Stimulated activated CD8-positive, alpha-beta memory T cell treated with anti-CD3 and anti-CD28 coated beads, Interleukin-2, amount 100 ng/mL, for 1 hour (primary cell): ENCODE measurements around the gene SNX27.
"Not testable (repeated sequence)": the region's sequence is repeated elsewhere in the genome, so short reads cannot be mapped to it uniquely, and the experiment has no call there.

ENCODE experiments used
- DNase-seq, 2 donors: peaks; one replicate each; pipeline ENCODE4 v3.0.0-alpha.2; 2020; ENCODE audit warnings: low read depth in 2 of 2

SNX27 gene

DNA sequence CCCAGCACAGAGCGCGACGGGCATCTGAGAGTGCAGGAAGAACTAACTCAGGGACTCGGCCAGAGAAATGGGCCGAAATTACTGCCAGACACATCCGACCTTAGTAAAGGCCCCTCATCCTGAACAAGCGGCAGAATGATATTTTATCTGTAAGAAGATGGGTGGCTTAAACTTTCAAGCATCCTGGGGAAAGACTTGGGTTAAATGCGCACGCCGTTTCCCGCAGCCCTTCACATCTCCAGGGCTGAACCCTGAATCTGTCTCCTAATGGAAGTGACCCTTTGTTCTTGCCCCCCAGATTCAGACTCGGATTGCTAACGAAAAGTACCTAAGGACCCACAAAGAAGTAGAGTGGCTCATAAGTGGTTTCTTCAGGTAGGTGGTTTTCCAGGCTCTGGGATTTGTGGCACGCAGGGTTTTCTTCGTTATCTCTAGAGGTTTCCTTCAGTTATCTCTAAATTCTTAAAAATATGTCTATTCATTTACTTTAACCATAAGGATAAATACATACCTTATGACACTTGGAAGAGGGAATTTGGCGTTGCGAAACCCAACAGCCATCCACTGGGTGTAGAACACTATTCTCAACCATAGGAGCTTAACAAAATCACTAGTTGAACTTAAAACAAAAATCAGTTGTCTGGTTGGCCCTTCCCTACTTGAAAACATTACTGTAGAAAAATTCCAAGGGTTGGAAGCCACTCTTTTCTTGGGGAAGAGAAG, 110.1 kb downstream of the SNX27 start:
- DNase-seq = no peak

DNA sequence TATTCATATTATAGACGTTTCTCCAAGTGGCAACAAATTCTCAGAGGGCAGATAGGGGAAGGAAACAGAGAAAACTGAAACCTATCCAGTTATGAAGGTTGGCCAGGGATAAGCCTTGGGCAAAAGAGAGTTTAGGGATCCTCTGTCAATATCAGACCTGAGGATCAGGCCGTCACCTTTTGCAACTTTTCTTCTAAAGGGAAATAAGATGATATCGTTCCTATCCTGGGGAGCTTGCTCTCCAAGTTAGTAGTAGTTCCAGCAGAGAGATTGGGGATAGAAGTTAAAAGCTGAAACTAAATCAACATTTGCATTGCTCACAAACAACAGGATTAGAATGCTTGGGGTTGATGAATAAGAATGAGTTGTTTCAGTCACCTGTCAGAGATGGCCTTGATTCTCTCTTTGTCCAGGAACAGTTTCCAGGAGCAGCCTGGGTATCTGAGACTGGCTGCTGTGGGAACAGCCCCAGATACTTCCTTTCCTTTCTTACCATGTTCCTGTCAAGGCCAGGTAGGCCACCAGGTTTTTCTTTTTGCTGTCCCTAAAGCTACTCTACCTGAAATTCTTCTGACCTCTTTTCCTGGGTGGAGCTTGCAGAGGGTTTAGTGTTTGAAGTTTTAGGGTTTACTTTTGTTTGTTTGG, 112.0 kb downstream of the SNX27 start:
- no peak for DNase-seq

- DNase-seq = no peak
These were observed 116.6 kb downstream of the SNX27 start for GRCh38 chr1:151728151-151729054.

DNA sequence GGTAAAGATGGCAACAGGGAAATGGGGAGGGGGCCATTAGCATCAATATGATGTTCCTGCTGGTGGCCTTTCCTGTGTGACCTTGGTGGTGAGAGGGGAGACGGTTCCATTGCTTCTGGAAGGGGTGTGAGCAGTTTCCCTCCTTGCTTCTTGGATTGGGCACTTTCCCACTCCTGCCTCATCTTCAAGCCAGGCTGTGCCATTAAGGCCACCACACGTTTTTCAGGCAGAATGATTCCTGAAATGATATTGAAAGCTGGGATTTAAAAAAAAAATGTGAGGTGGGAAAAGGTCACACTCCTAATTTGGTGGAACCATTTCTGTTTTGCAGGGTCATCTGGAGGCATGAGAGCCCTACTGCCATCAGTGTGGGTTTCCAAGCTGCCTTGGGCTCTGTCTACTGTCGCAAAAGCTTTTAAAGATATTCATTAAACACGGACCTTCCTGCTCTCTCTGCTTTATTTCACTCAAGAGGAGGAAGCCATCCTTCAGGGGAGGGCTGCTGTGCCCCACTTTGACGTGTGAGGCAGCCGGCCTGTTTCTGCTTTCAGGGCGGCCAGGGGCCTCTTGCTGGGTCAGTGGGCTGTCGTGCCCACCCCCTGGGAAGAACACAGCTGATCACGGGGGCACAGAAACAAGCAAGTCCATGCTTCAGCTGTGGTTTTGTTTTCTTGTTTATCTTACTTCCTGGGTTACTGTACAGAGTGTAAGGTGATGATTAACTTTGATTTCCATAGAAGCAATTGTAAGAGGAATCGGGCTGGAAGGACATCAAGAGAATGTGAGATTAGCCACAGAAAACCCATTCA, 117.5 kb downstream of the SNX27 start:
- DNase-seq = no peak

GRCh38 chr1:151729966-151730291, 118.1 kb downstream of the SNX27 start:
- DNase-seq = no peak

DNA sequence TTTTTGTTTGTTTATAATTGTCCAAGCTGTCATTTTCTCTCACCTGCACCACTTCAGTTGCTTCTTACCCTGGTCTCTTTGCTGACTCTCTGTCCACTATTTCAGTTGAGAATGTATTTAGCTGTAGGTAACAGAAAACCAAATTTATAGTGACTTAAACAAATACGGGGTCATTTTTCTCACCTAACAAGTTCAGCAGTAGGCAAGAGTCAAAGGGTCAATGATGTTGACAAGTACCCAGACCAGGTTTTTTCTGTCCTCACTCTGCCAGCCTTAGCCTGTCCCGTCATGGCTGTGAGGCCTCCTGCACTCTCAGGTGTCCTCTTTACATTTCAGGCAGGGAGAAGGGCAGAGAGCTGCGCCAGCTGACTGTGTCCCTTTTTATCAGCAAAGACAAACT, 121.3 kb downstream of the SNX27 start:
- no peak for DNase-seq

- not testable (repeated sequence) for DNase-seq
These were observed 122.1 kb downstream of the SNX27 start for GRCh38 chr1:151733995-151734394.

- DNase-seq = no peak
These were observed 125.2 kb downstream of the SNX27 start for GRCh38 chr1:151737026-151737425.

GRCh38 chr1:151737479-151737878, 125.6 kb downstream of the SNX27 start:
- DNase-seq = no peak

- no peak for DNase-seq
These were observed 127.9 kb downstream of the SNX27 start for GRCh38 chr1:151739590-151740355.

DNA sequence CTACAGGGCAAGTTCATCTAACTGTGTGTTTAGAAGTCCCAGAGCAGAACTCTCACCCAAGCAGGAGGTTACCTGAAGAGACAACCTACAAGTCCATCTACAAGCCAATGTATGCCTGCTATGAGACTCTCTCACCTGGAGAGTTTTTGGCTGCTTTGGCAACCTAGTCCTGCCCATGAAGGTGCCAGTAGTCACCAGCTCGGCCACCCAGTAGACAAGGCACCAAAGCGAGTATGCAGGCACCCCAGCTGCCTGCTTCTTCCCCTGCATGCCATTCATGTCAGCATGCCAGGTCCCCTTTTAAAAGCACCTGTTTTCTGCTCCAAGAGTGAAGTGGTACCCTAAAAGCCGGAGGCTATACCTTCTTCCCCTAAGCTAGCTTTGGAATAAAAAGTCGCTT, 129.7 kb downstream of the SNX27 start:
- no peak for DNase-seq
